GM04503 (cell line): Measurements from ENCODE around the gene DPPA5.
A peak's percentile ranks its signal among the peaks of the same experiment; 100 is the strongest.
"Not testable (repeated sequence)": the region's sequence is repeated elsewhere in the genome, so short reads cannot be mapped to it uniquely, and the experiment has no call there.

ENCODE experiments used
- DNase-seq: peaks from one replicate; pipeline ENCODE4 v3.0.0-alpha.2; 2012; ENCODE audit warnings: low read depth

DPPA5 gene

GRCh38 chr6:73364121-73364520 lies 10.0 kb upstream of the DPPA5 start:
- no peak for DNase-seq

DNA sequence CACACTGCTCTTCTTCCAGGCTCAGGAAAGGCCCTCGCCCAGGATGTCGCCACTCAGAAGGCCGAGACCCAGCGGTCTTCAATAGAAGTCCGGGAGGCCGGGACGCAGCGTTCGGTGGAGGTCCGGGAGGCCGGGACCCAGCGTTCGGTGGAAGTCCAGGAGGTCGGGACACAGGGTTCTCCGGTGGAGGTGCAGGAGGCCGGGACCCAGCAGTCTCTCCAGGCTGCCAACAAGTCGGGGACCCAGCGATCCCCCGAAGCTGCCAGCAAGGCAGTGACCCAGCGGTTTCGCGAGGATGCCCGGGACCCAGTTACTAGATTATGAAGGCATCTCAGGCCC lies 9.4 kb upstream of the DPPA5 start:
- DNase-seq: no peak

DNA sequence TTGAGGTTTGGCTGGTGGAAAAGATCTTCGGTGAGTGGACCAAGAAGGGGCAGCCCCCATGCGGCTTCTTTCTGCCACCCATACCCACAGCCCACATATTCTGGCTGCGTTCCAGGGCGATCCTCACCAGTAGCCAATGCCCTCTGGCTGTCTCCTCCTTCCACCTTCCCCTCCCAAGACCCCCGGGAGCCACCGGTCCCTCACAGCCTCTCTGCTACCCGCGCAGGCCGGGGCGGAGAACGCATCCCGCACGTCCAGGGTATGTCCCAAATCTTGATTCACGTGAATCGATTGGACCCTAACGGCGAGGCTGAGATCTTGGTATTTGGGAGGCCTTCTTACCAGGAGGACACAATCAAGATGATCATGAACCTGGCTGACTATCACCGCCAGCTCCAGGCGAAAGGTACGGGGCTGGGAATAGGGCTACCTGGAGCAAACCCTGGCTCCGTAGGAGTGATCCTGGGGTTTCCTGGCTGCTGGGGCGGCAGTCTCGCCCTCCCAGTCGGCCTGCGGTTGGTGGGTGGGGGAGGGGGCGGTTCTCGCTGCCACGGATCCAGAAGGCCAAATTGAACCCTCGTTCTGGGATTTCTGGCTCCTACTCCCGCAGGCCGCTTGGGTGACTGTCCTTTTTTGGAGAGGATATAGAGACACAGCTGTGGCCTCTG lies 8.9 kb upstream of the DPPA5 start:
- no peak for DNase-seq

DNA sequence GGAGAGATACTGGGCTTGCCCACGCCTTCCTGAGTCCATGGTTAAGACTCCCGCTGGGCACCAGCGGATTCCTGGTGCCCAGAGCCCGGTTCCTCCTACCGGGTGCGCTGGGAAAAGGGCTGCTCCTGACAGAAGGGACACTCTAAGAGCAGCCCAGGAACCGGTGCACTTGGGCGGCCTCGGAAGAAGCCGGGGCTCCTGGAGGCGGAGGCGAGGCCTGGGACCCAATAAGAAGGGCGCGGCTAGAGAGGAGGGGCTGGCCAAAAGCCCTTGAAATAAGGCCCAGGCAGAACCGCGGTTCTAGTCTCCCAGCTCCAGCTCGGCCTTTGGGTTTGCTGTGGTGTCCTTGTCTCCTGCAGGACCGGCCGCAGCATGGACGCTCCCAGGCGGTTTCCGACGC lies 8.3 kb upstream of the DPPA5 start, which contains the start of gene KHDC3L:
TSS of gene KHDC3L (plus strand) at position 301 of the 400 bp plus-strand sequence. CDS start at position 373, 72 bp downstream.
- no peak for DNase-seq

- DNase-seq: no peak
These were observed 4.8 kb downstream of the DPPA5 start for GRCh38 chr6:73349311-73349710.

DNA sequence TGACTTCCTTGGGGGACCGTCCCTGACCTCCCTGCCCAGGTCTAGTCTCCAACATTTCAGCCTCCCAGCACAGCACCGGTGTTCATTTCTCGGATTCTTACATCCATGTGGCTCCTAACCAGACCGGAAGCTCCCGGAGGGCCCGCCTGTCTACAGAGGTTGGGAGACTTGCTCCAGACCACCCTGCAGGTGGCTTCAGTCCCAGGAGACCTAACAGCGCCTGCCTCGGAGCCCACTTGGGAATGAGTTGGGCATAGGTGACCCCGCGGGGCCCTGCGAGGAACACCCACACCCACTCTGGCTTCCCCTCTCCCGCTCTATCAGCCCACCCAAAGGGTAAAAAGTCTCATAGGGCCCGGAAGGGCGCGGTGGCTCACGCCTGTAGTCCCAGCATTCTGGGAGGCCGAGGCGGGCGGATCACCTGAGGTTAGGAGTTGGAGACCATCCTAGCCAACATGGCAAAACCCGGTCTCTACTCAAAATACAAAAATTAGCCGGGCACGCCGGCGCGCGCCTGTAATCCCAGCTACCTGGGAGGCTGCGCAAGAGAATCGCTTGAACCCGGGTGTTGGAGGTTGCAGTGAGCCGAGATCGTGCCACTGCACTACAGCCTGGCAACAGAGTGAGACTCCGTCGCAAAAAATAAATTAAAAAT lies 5.4 kb downstream of the DPPA5 start:
- DNase-seq: no peak

DNA sequence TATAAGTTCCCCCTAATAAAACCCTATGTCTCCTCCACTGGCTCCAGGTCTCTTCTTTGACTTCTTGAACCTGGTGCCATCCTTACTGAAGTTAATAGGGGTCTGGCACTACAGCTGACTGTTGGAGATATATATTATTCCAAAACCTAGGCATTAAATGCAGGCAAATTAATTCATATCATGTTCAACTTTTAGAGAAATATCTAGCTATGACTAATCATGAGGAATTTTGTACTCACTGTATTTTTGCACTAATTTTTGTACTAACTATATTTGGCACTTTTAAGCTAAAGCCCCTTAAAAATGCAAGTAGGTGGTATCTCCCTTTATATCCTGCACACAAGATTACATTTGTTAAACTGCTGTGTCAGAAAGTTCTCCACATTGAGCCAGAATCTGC lies 10.9 kb downstream of the DPPA5 start:
- DNase-seq: no peak

- no peak for DNase-seq
These were observed 11.9 kb downstream of the DPPA5 start for GRCh38 chr6:73342174-73342573.

- DNase-seq: no peak
These were observed 12.7 kb downstream of the DPPA5 start for GRCh38 chr6:73341335-73341734.

GRCh38 chr6:73340048-73340447 lies 14.0 kb downstream of the DPPA5 start:
- DNase-seq: no peak

- DNase-seq: no peak
These were observed 14.7 kb downstream of the DPPA5 start for GRCh38 chr6:73339340-73339739.

DNA sequence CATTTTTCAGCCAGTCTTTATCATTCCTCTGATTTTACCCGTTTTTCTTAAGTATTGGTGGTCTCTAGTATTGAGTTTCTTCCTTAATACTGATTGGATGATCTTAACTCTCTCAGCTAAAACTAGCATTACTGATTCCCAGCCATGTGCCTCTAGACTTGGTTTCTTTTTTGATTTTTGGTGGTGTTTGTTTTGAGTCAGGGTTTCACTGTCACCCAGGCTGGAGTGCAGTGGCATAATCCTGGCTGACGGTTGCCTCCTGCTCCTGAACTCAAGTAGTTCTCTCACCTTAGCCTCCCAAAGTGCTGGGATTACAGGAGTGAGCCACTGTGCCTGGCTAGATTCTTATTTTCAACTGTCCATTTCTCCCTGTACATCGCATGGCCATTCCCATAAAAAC lies 24.9 kb downstream of the DPPA5 start:
- DNase-seq: no peak

DNA sequence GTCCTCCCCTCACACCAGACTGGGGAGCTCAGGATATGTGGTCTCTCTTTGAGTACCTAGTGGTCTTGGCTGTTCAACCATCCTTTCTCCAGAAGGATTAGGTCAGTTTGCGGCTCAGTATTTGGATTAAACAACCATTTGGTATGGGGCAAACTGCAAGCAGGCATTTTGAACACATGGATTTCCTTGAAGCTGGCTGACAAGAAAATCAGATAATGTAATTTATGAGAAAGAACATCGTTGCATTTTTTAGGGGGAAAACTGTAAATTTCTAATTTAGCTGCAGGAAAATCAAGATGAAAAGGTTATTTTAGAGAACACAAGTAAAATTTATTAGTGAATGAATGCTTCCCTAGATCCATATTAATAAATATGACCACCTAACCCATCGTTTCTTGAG lies 25.3 kb downstream of the DPPA5 start:
- DNase-seq: no peak

DNA sequence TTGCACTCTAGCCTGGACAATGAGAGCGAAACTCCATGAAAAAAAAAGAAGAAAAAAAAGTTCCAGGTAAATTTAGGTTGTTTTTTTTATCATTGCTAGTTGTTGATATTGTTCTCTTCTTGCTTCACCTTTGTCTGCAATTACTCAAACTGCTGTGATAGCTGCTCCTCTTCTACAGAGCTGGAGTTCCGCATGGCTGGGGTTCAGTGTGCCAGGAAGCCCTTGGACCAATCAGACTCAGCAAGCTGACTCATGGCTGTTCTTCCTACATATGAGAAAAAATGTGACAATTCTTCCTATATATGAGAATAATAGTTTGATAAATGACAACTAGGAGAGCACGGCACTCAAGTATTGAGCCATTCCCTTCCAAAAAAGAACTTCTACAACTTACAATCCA lies 28.4 kb downstream of the DPPA5 start:
- DNase-seq: no peak

DNA sequence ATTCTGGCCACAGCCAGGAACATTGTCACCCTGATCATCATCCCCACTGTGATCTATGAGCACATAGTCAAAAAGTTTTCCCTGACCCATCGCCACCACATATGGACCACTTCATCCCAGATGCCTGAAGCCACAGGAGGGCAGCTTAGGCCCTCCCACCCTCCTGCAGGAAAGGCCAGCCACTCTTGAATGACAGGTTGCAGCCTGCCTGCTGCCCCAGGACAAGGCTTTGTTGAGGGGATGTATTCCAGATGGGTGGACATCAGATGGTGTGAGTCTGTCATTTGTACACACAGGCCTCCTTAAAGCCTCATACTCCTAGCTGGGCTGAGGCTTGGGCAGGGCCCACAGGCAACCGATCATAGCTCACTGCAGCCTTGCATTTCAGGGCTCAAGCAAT lies 30.8 kb downstream of the DPPA5 start:
- DNase-seq: no peak

- DNase-seq: no peak
These were observed 39.2 kb downstream of the DPPA5 start for GRCh38 chr6:73314577-73315492.

- DNase-seq: not testable (repeated sequence)
These were observed 43.6 kb downstream of the DPPA5 start for GRCh38 chr6:73310503-73310845.

DNA sequence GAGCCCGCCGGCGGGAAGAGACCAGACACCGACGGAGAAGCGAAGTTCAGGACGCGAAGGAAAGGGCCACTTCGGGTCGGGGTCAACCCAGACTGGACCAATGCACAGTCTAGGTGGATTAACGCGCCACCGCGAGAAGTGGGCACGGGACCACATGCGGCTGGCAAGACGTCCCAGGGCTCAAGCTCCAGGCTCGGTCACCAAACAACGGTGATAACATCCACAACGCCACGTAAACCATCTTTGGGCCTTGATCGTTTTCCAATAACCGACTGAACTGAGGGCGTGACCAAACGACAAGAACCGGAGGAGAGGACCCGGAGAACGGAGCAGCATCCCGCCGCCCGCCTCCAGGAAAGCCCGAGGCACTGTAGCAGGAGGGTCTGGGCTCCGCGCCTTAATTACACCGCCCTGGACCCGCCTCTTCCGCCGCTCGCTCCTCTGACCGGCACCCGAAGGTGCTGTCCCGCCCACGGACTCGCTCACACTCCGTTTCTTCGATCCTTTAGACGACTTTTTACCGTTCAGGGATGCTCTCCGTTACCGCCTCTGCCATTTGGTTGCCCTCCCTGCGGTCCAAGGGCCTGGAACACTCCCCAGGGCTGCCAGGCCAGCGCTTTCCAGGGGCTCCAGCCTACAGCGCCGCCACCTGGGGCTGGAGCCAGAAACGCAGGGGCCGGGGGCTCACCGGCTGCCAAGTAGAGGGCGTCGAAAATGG lies 44.1 kb downstream of the DPPA5 start:
- peak; percentile 18 for DNase-seq

- no peak for DNase-seq
These were observed 44.6 kb downstream of the DPPA5 start for GRCh38 chr6:73309535-73309784.

GRCh38 chr6:73308712-73309534 lies 45.2 kb downstream of the DPPA5 start:
- no peak for DNase-seq

DNA sequence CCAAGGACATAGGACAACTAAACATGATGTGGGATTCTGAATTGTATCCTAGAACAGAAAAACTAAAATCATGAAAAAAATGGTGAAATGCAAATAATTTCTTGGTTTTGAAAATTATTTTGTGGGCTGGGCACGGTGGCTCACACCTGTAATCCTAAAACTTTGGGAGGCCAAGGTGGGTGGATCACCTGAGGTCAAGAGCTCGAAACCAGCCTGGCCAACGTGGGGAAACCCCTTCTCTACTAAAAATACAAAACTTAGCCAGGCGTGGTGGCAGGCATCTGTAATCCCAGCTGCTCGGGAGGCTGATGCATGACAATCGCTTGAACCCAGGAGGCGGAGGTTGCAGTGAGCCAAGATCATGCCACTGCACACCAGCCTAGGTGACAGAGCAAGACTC lies 50.3 kb downstream of the DPPA5 start:
- not testable (repeated sequence) for DNase-seq
